Activated T-helper 1 cell treated with anti-CD3 and anti-CD28 coated beads, Interleukin-2, amount 50 U/mL, for 16 hours (primary cell): ENCODE data around the gene ANKRD44.
A peak's percentile ranks its signal among the peaks of the same experiment; 100 is the strongest.

Source experiments
- DNase-seq, 2 donors: peaks; one replicate each; pipeline ENCODE4 v3.0.0-alpha.2; 2020; ENCODE audit warnings: low read depth in 1 of 2, low spot score in 1 of 2

The ANKRD44 gene

DNA sequence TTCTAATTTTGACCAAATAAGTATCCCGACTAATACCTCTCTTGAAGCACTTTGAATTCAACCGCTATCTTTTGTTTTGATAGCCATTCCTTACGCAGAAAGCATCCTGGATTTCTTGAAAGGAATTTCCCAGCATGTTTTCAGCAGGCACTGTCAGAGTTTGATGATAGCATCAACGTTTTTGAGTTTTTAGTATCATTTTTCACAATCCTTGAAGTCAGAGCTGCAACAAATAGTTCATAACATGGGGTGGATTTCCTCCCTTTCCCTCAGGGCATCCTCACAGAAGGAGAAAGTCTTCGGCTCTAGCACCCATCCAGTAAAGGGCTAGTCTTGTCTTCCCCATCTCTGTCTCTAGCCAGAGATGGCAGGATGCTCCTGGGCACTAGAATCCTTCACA lies 46.2 kb downstream of the ANKRD44 start:
- DNase-seq, result no peak

DNA sequence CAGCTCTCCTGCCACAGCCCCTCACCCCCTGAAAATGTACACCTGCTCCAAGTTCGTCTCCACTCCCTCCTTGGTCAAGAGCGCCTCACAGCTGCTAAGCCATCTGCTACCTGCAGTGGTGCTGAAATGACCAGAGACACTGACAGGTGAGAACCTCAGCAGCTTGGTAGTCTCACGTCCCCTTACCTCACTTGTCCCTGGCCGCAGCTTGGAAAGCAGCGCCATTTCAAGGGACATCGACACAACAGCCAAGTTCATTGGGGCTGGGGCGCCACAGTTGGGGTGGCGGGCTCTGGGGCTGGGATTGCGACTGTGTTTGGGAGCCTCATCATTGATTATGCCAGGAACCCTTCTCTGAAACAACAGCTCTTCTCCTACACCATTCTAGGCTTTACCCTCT lies 47.5 kb downstream of the ANKRD44 start:
- no peak for DNase-seq

DNA sequence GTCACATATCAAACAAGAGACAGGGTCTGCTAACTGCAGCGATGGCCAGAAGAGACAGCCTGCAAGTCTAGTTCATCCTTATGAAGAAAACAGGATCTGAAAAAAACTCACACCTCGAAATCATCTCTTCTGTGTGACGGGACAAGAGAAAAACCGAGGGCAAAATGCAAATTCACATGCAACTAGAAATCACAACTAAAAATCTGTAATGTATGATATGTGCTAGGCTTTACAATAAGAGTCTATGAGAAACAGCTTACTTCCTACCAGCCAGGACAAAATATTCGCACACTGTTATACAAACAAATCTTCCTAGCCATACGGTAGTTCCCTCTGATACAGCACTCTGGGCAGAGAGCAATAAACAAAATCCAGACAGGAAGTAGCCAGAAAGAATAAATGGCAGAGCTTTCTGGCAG lies 48.8 kb downstream of the ANKRD44 start:
- DNase-seq, result no peak

DNA sequence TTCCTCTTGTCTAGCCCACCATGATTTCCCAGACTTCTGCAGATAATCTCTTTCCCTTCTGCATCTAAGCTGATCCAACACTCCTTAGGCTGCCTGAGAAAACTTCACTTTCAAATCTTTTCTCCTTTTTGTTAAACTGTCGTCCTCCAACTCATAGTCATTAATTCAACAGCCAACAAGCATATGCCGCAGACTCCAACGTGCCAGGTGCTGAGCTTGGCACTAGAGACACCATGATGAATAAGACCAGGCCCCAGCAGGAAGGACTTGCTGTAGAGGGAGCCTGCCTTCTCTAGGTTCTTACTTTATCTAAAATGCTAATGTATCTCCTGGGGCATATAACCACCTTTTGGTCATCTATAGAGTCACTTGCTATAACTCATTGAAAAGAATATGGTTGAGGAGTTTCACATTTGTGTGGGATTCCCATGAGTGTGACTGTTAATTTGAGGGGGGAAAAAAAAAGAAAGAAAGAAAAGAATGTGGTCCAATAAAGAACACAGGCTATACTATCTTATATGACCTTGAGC lies 51.0 kb downstream of the ANKRD44 start:
- DNase-seq, result no peak

DNA sequence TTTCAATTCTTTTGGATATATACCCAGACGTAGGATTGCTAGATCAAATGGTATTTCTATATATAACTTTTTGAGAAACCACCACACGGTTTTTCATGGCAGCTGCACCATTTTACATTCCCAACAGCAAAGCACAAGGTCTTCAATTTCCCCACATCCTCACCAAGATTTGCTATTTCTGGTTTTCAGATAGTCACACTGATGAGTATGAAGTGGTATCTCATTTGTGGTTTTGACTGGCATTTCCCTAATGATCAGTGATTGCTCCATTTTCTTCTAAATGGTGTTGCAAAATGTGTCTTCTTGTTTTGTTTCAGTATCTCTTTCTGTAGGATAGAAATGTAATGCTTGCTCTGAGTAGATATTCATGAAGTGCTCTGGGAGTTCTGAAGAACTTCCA lies 52.0 kb downstream of the ANKRD44 start:
- no peak for DNase-seq

DNA sequence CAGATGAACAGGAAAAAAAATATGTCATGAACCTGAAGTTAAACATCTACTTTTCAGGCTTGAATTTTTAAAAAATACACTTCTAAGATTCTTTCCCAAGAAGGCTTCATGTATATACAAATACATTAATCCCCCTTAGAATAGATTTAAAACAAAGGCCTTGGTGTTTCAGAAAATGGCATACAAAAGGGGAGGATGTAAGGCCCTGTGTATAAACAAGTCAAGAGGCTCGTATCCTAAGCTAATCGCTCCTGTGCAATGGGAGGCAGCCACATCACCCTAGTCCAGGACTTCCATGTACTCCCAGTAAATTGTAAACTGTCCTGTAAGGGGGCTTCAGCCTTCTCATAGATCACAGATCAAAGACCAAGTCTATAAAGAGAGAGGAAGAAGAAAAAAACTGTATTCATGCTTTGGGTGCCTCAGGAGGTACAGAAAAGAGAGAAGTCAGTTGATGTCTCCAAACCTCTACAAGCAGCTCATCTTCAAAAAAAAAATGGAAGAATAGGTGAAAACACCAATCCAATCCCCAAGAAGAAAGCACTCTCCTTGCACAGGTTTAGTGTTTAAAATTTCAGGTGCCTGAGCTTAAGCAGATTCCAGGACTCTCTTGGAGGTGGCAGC lies 53.9 kb downstream of the ANKRD44 start:
- no peak for DNase-seq

DNA sequence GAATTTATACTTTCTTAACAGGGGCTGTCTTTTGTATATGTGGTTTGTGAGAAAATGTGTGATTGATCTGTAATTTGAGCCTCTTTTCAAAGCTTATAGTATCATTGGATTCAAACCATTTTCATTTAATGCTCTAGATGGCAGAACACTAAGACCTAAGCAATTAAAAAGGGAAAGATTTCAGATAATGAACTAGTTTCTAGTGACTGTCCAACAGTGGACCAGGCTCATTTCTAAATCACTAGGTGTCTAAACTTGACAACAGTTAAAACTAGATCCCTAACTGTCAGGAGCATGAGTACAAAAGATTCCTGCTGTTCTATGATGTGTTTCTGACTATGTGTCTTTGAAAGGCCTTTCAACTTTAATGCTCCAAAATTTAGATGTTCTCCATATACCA lies 54.6 kb downstream of the ANKRD44 start:
- no peak for DNase-seq

DNA sequence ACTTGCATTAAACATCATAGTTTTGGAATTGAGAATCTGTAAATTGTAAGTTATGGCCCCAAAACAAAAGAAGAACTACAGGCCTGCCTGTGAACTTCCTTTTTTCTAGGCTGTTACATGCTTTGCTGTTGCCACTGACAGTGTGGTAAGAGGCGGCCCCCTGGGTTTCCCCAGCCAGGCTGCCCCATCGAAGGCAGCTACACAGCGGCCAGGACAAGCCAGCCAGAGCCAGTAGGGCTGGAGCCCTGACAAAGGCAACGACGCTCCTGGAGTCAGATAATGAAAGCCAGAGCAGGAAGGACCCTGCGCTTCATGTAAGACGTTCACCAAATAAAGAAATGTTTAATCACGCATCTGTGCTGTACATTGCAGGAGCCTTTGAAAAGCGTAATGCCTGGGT lies 55.0 kb downstream of the ANKRD44 start:
- peak; percentile 27 to 50 for DNase-seq

DNA sequence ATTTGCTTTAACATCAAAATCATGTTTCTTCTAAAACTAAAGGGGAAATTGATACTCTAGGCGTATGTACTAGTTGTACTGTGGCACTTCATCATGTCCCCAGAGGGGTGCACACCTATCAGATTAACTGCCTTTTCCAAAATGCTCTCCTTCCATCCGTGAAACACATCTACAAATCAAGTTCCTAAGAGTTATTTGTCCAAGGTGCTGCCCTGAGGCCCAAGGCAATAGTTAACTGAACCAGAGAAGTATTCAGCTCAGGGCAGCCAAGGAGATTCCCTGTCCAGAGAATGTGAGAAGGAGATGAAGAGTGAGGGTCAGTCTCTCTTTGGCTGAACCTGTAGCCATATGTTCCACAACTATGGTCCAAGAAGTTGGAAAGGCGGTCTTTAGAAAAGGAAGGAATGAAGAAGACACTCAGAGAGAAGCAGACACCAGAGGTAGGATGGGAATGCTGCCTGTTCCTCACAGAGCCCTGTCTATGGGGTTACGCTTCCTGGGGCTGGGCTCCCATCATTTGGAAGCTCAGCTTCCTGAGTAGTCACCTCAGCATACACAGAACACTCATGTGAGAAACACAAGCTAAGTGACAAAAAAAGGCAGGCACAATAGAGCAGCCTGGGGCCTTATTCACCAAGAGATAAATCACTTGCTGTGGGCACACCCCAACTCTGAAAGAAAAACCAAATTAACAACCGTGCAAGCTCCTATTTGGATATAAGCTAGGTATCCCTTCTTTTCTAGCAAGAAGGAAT lies 55.6 kb downstream of the ANKRD44 start:
- no peak for DNase-seq

DNA sequence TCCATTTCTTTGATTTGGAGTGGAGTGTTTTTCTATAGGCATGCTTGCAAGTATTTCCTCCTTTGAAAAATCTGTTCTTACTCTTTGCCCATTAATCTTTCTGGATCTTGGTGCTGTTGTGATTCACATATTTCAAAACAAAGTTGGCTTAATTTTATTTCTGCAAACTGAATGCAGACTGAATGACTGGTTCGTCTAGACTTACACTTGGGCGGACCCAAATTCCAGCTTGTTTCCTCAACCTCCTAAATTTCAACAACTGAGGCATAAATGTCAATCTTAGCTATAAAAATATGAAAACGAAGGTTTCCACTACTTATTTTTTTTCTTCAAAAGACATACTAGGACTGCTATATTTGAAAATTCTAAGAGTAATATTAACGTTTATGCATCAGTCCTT lies 59.0 kb downstream of the ANKRD44 start:
- DNase-seq, result no peak

DNA sequence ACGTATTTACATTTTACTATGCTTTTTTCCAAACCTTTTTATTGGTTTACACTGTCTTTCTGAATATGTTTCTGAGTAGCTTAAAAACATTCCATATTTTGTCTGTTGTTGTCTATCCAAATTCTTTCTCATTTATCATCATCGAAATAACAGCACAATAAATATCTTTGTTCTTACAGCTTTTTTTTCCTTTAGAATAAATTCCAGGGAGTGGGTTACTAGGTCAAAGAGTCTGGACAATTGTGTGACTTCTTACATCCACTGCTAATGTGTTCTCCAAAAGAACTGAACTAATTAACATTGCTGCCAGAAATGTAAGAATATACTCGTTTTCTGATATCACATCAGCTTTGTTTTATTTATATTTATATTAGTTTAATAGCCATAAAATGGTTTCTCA lies 59.4 kb downstream of the ANKRD44 start:
- DNase-seq, result no peak

DNA sequence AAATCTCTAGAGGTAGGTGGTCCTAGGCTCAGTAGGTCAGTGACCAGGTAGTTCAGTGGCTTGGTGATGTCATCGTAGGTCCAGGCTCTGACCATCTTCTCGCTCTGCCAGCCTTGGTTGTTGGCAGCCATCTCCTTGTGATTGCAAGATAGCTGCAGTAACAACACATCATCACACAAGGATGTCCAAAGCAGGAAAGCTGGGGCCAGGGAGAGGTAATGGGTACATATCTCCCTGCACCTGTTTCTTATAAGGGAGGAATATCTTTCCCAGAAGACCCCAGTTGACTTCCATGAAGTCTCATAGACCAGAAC lies 60.5 kb downstream of the ANKRD44 start:
- no peak for DNase-seq

DNA sequence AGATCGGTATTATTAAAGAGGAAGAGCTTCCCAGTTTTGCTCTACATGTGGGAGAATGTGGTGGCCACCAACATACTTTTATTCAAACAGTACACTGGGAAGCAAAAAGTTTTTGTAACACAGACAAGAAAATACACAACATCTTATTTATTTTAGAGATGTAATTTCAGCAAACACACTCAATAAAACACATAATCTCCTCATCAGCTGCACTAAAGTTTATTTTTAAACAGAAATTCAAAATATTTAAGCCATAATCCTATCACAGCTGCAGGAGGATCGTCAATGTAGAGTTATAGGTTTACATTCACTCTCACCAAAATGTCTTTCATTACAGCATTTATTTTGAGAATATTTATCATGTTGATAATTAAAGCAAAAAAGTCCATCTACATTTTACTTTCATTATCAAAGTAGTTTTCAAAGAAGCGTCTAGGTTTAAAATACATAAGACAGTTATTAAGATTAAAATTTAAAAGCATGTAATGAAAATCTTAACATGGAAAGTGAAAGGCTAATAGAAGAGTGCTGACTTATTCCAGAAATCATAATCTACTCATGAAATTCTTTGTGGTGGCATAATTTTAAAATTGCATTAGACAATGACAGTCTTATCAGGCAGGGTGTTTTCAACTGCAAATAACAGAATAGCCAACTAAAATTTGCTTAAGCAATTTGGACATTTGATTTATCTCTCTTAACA lies 61.0 kb downstream of the ANKRD44 start:
- no peak for DNase-seq

DNA sequence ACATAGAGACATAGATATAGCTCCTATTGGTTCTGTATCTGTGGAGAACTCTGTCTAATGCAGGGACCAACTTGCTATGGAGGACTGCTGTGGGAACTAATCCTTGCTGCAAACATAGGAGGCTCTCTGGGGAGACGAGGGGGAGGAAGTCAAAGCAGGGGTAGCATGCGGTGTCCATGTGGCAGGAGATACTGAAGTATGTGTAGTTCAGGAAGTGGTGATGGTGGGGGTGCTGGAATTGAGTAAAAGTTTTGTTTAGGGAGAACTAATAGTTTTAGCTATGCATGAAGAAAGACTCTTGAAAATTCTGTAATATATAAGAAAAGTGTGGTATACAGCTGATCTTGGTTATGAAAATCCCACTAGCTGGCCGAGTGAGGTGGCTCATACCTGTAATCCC lies 62.0 kb downstream of the ANKRD44 start:
- no peak for DNase-seq

DNA sequence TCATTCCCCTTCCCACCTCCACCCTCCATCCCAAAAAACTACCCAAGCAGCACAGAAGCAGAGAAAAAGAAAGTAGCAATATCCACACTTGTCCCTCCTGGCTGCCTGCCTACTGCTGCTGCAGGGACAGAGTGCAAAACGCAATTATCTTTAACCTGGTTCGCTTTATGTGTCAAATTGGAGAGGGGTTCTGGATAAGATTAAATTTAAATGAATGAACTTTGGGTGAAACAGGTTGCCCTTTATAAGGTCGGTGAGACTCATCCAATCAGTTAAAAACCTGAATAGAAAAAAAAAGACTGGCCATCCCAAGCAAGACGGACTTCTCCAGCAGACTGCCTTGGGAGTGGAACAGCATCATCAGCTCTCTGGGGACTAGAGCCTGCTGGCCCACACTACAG lies 62.6 kb downstream of the ANKRD44 start:
- no peak for DNase-seq

DNA sequence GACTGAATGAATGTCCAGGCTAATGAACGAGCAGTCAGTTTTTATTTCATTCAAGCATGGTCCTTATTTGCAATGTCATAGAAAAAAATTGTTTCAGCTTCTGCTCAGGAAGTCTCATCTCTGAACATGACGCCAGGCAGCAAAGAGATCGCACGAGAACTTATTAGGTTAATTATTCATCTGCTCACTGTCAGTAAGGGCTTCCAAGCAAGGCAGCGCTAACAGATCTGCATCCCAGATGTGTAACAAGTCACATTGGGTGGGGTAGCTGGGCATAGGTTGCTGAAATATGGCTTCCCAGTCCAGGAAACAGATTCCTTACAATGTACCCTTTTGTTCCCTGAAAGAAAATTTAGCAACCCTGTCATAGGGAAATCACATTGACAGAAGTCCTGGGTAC lies 63.5 kb downstream of the ANKRD44 start:
- DNase-seq, result no peak

DNA sequence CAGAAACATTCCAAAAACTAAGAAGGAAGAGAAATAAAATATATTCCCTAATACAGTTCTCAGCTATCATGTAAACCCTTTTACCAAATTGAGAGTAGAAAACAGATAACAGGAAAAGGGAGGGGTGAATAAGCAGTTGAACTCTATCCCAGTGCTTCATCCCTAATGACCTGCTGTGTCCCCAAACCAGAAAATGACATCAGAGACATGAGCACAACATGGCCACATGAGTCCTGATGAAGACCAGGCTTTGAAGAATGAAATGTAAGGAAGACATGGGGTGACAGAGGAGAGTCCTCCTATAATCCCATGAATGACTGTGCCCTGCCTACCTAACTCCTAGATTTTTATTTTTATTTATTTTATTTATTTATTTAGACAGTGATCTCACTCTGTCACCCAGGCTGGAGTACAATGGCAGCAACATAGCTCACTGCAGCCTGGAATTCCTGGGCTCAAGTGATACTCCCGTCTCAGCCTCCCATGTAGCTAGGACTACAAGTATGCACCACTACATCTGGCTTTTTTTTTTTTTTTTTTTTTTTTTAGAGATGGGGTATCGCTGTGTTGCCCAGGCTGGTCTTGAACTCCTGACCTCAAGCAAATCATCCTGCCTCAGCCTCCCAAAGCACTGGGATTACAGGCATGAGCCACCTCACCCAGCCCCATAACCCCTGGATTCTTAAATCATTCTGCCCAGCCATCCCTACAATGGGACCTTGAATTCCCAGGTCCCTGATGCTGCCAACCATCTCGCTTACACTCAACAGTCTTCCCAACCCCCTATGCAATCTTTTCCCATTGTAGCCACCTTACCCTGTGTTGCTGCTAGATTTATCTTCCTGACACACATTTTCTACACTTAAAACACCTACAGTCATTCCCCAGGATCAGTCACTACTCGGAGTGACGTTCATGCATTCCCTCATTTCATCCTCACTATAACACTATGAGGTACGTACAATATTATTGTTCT lies 64.5 kb downstream of the ANKRD44 start:
- no peak for DNase-seq

DNA sequence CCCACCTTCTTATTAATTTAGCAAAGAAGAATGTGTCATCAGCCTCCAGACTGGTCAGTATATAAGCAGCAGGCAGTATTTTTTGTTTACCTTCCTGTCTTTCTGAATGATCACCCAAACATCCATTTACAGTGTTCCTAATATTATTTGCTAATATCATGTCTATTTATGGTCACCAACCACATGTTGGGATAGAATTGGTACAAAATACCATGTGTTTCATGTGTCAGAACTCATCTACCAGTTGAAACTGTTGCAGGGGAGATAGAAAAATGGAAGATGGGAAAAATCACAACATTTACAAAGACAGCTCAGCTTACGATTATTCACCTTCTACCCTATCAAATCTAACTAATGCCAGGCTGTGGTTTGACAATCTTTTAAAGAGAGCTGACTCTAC lies 66.2 kb downstream of the ANKRD44 start:
- DNase-seq, result no peak

DNA sequence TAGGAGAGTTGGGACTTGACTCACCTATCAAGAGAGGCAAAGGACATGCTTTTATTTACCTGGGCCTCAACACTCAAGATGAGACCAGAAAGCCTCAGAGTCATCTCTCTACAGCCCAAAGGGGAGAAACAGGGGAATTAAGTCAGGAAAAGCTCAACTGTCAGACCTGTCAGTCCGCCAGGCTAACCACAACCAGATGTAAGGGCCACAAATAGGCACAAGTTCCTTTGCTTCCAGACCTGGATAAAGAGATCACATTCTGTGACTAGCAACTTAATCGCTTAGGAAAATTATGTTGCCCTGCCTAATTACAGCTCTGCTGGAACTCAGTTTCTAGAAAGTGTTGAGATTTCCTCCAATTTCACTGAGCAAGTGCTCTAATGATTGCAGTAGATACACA lies 67.9 kb downstream of the ANKRD44 start:
- DNase-seq, result no peak

DNA sequence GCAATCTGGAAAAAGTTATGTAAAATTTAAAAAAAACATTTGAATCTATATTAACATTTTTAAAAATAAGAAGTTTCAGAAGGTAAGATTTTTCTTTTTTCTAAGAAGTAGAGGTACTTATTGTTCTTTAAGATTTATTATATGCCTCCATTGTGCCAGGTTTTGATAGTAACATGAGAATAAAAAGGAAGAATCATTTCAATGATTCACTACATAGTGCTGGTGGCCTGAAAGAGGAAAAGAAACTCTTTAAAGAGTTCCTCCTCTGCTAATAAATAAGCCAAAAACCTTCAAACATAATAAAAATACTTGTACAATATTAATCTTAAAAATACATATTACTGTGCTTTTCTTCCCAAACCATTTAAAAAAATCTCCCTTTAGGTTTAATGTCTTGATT lies 69.0 kb downstream of the ANKRD44 start:
- no peak for DNase-seq

DNA sequence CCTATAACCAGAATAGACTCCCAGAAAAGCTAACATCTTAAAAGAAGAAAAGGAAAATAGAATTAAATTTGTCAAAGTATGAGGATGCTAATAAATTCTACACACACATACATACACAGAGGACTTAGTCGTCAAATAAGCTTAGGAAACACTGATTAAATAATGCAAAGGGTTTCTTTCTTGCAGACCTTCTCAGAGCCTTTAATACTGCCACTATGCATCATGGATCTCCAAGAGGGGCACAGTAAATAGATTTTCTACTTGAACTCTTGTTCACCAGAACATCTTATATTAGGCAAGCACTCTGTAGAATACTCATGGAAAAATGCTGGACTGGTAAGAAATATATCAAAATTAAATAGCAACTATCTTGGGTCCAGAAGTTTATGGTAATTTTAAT lies 69.4 kb downstream of the ANKRD44 start:
- DNase-seq, result no peak
